ENCODE measurements around the gene TMEM238L.
"Not testable (repeated sequence)": the region's sequence is repeated elsewhere in the genome, so short reads cannot be mapped to it uniquely, and the experiment has no call there.

TMEM238L gene, protein sequence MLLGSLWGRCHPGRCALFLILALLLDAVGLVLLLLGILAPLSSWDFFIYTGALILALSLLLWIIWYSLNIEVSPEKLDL

DNA sequence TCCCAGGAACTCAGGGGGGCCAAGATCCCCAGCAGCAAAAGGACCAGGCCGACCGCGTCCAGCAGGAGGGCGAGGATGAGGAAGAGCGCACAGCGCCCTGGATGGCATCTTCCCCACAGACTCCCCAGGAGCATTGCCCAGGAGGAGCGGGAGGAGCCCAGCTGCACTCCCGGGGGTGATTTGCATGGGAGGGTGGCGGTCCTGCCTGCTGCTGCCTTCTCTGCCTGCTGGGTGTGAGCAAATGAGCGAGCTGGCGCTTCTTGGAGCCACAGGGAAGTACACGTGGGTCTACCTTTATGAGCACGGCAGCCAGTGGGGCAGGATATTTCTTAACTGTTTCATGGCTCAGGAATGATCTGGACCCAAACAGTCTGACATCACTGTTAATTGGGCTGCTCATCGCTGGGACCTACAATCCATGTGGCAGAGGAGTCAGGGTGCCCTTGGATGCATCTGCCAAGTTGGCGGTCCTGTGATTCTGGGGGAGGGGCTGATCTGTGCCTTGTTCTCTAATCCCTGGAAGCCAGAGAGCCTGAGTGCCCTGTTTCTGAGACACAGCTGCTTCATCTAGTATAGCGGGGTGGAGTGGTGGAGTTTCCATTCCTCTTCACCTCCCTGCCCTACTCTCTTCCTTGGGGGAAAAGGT, at the start of gene TMEM238L:
TSS of gene TMEM238L (minus strand) at position 270 of the 646 bp plus-strand sequence. CDS start at position 134, 136 bp downstream.
- no peak for DNase-seq

- not testable (repeated sequence) for DNase-seq
These were observed 42.7 kb upstream of the TMEM238L start for GRCh38 chr17:10846636-10847035.

GRCh38 chr17:10845388-10845751, 41.5 kb upstream of the TMEM238L start:
- DNase-seq: no peak

DNA sequence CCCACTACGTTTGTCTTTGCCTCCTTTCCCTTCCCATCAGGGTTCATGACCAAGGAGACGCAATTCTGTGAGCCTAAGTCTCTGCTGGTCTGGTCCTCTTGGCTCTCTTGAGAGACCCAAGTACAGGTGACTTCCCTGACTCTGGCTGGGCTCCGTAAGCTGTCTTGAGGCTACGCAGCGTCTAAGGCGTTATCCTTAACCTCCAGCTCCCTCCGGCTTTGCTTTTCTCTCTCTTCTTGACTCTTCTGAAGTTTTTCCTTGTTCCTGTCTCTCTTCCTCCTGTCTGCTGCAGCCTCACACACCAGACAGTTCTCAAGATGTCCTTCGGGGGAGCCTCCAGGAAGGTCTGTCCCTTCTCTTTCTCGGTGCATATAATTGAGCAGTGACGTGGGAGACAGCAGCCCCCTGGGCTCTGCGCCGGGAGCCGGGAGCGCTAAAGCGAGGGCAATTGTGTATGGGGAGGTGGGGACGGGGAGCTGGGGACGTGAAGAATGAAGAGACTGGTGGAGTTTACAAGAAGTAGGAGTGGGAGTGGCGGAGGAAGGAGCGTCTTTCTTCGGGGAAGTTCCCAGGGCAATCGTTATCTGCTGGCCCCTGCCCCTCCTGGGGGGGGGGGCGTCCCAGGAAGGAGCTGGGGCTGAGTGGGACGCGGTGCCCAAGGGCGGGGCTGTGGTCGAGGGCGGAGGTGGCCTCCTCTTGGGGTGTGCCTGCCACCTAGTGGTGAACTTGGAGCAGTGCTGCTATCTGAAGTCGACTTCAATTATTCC, 40.9 kb upstream of the TMEM238L start:
- peak; percentile 59 for DNase-seq

DNA sequence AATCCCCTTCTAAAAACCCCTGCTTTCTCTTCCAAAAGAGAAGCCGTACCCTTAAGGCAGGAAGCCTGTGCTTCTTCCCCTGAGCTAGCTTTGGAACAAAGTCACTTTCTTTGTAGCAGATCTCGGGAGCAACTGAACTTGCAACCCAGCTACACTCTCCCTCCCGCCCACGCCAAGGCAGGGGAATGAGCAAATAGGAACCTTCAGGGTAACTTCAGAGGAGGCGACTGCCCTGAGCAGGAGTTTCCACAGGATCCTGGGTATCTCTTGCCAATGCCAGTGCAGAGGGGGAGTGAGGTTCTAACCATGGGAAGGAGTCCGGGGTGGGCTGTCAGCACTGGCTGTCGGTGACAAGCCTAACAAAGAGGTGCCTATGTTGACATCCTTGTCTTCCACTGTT, 39.9 kb upstream of the TMEM238L start:
- no peak for DNase-seq

- DNase-seq: no peak
These were observed 38.8 kb upstream of the TMEM238L start for GRCh38 chr17:10842658-10843057.

- no peak for DNase-seq
These were observed 34.8 kb upstream of the TMEM238L start for GRCh38 chr17:10838682-10839081.

- no peak for DNase-seq
These were observed 34.0 kb upstream of the TMEM238L start, which contains the start of gene PIRT for GRCh38 chr17:10837921-10838320. PIRT (minus strand) TSS chr17:10838087; CDS start chr17:10825645, 12,442 bp downstream.

DNA sequence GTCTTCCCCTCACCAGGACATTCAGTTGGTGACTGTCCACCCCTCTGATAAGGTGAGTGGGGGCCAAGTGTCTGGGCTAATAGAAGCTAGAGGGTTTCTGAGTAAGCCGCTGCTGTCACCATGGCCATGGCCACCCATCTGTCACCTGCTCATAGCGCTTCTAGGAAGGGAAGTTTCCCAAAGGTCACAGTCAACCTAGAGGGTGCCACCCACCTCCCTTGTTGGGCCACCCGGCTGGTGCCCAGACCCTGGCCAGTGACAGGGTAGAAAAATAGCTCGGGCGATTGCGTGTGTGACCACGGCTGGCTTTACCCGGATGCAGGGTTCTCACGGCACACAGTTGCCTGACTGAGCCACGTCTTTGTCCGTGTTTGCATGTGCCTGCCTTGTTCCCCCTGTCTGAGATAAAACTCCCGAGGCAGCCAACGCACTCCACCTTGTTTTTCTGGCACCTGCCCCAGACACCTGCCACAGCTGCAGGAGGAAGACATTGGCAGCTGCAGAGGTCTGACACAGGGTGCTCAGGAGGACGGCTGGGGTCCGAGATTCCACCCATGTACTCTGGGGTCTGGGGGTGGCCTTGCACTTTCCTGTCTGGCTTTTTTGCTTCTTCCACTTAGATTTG, 33.2 kb upstream of the TMEM238L start:
- no peak for DNase-seq

- no peak for DNase-seq
These were observed 32.2 kb upstream of the TMEM238L start for GRCh38 chr17:10836145-10836544.

DNA sequence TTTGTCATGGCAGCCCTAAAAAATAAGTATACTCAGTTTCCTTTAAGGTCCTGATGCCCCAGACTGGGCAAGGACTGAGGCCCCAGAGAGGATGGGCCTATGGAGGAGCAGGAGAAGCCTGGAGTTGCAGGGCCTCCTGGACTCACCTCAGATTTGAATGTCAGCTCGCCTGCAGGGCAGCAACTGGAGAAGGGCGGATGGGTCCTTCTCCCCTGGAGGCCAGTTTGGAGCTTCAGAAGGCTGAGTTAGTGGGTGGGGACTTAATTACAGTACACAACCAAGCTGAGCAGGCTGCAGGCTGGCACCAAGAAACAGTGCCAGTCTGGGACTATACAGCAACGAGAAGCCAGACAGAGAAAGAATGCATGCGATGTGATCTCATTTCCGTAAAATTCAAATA, 27.8 kb upstream of the TMEM238L start:
- no peak for DNase-seq

DNA sequence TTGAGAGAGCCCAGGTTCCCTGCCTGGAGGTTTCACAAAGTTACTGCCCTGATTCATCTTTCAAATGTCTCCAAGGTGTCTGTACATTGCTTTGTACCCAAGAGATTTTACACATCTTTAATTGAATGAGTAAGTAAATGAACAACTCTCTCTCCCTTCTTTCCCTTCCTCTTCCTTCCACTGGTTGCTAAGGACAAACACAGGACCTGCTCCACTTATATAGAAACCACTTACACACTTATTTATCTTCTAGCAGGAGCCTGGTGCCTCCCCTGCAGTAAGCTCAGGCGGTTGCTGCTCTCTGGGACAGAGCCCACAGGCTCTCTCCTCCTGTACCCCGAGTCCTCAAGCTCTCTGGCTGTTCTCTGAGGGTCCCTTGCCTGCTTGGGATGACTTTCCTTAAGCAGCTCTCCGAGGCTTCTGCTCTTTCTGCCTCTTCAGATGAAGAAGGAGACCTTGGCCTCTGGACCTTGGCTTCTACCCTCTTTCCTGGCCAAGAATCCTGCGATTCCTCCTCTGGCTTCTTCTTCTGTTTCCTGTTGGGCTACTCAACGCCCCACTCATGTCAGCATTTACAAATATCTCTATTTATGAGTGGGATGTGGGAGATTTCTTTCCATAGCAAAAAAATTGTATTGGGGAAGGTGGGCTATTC, 24.1 kb upstream of the TMEM238L start:
- no peak for DNase-seq

- DNase-seq: no peak
These were observed 21.0 kb upstream of the TMEM238L start for GRCh38 chr17:10824874-10825273.

GRCh38 chr17:10821770-10822169, 17.9 kb upstream of the TMEM238L start:
- DNase-seq: no peak

DNA sequence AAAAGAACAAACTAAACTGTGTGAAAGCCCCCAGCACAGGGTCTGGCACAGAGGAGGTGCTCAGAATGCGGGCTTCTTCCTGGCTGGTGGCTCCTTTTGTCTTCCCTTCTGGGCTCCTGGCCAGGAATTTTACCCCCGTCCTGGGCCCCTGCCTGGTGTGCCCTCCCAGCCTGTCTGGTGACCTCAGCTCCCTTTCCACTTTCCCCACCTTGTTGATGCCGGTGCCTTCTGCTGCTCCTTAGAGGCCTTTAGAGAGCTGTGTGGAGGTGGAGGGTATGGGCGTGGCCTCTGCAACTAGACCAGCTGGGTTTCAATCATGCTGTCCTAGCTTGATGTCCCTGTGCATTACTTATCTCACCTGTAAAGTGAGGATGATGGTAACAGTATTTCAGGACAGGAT, 17.2 kb upstream of the TMEM238L start:
- no peak for DNase-seq

- DNase-seq: no peak
These were observed 11.4 kb upstream of the TMEM238L start for GRCh38 chr17:10815319-10815718.

- no peak for DNase-seq
These were observed 10.2 kb upstream of the TMEM238L start for GRCh38 chr17:10814075-10814474.

GRCh38 chr17:10812674-10813073, 8.8 kb upstream of the TMEM238L start:
- DNase-seq: no peak

DNA sequence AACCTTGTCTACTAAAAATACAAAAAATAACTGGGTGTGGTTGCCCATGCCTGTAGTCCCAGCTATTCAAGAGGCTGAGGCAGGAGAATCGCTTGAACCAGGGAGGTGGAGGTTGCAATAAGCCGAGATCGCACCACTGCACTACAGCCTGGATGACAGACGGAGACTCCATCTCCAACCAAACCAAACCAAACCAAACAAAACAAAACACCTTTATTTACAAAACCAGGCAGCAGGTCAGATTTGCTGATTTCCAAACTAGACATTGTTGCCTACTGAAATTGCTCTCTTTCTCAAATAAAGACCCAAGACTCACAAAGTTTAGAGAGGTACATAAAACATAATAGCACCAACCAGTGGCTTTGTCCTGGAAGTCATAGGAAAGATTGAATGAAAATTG, 5.7 kb upstream of the TMEM238L start:
- DNase-seq: no peak

GRCh38 chr17:10807704-10808128, 3.8 kb upstream of the TMEM238L start:
- DNase-seq: no peak

- no peak for DNase-seq
These were observed 2.8 kb upstream of the TMEM238L start for GRCh38 chr17:10806545-10807262.

- no peak for DNase-seq
These were observed 2.0 kb upstream of the TMEM238L start for GRCh38 chr17:10805911-10806310.

DNA sequence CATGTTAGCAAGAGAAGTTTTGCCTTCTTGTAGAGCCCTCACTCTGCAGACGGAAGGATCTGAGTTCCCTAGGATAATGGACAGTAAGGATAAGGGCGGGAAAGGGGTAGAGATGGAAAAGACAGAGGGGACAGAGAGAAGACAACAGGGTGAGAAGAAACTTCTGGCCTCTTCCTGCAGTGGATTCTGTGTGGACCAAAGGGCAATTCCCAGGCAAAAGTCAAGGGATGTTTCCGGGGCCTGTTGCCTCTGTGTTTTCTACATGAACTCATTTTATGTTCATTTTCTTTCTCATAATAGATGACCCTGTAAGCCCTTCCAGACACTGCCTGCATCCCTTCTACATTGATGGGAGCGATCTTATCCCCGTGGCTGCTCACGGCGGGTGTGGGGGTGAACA, 647 bp upstream of the TMEM238L start:
- no peak for DNase-seq
